Panc1 (cell line): ENCODE data around the gene SNX3. TPM values are rescaled to one million over a fixed set of nuclear protein-coding genes. Genes with fewer than 3 reads are reported as not detected.

Experiments
- ATAC-seq: fragments of 200-7000 bp; cut with Tn5 transposase; 2 replicates; pipeline ENCODE4 v1.9.1; 2020; ENCODE audit warnings: mild to moderate bottlenecking, moderate library complexity
- BruUV-seq: library from RNA; stranded (reverse); fragments of 400-500 nt; replicated peaks from 2 replicates; lab custom pipeline; 2021; lab: Mats Ljungman, UMichigan
- CTCF ChIA-PET: fragments of 300-600 bp; sonication (Branson Sonifier 250); formaldehyde crosslinking; loops from one replicate; lab custom pipeline; 2022; ENCODE audit warnings: antibody characterized with exemption; lab: Charles Lee
- POLR2A ChIA-PET: fragments of 300-600 bp; sonication (Branson Sonifier 250); formaldehyde crosslinking; loops from one replicate; lab custom pipeline; 2022; ENCODE audit warnings: antibody characterized with exemption; lab: Charles Lee
- DNase-seq: peaks from one replicate; pipeline ENCODE4 v3.0.0-alpha.2; 2010; ENCODE audit warnings: low read depth, low spot score
- H3K27ac ChIP-seq: 2 replicates; pipeline ENCODE4 v1.5.1; 2011; ENCODE audit warnings: mild to moderate bottlenecking, low read length, inconsistent platforms
- H3K27me3 ChIP-seq: fragments of 200-500 bp; sonication (Bioruptor generic); 2 replicates; pipeline ENCODE4 v1.6.0; 2014; ENCODE audit warnings: low read length, inconsistent platforms; ENCODE audit not compliant: control insufficient read depth, insufficient read depth
- H3K36me3 ChIP-seq: fragments of 200-500 bp; sonication (Bioruptor generic); 2 replicates; pipeline ENCODE4 v1.5.1; 2014; ENCODE audit warnings: inconsistent platforms, mild to moderate bottlenecking, low read length, moderate library complexity; ENCODE audit not compliant: control insufficient read depth, insufficient read depth
- H3K4me1 ChIP-seq: 2 replicates; pipeline ENCODE4 v1.5.1; 2011; ENCODE audit warnings: inconsistent platforms, mild to moderate bottlenecking, low read length, moderate library complexity; ENCODE audit not compliant: control insufficient read depth, insufficient read depth
- H3K4me3 ChIP-seq, 2 experiments: 2 replicates each; pipeline ENCODE4 v1.5.1; 2011 to 2012; ENCODE audit warnings: low read depth in 2 of 2, low read length in 2 of 2, mild to moderate bottlenecking in 2 of 2, inconsistent platforms in 1 of 2, moderate library complexity in 1 of 2
- H3K9me3 ChIP-seq: fragments of 200-500 bp; sonication (Bioruptor generic); 2 replicates; pipeline ENCODE4 v1.5.1; 2014; ENCODE audit warnings: low read depth, mild to moderate bottlenecking, inconsistent platforms, low read length, moderate library complexity; ENCODE audit not compliant: control insufficient read depth, insufficient read depth
- POLR2AphosphoS5 ChIP-seq: IDR thresholded peaks from 2 replicates; pipeline ENCODE4 v1.6.1; 2012; ENCODE audit warnings: mild to moderate bottlenecking, low read depth, low read length, moderate library complexity
- REST ChIP-seq, 2 experiments: IDR thresholded peaks; 2 replicates each; pipeline ENCODE4 v1.6.1; 2011 to 2012; ENCODE audit warnings: low read depth in 2 of 2, control low read depth in 1 of 2, low read length in 1 of 2, mild to moderate bottlenecking in 1 of 2, moderate library complexity in 1 of 2; ENCODE audit not compliant: insufficient read depth in 1 of 2
- SIN3A ChIP-seq: IDR thresholded peaks from 2 replicates; pipeline ENCODE4 v1.6.1; 2012; ENCODE audit warnings: low read depth, mild to moderate bottlenecking, low read length, moderate library complexity, borderline replicate concordance; ENCODE audit not compliant: insufficient read depth
- TCF7L2 ChIP-seq: IDR thresholded peaks from 2 replicates; pipeline ENCODE4 v1.6.1; 2011; ENCODE audit warnings: mild to moderate bottlenecking, low read depth, low read length, inconsistent platforms
- in situ Hi-C: cut with HindIII; loops from 2 replicates; pipeline ENCODE4 v1.10.0; 2016; ENCODE audit warnings: low sequenced_read_pairs, low pct_unique_long_range_greater_than_20kb
- intact Hi-C: fragments of 100-400 bp; cut with micrococcal nuclease; formaldehyde crosslinking; loops from one replicate; pipeline ENCODE4 v1.10.0; 2022; ENCODE audit not compliant: unreplicated experiment
- total RNA-seq: library from RNA; stranded (reverse); gene quantifications from one replicate; pipeline ENCODE4 v1.2.1, GENCODE V29; 2021; ENCODE audit not compliant: unreplicated experiment
- TF ChIP-seq, protein P1 (sequence below): fragments of 450-650 bp; IDR thresholded peaks from 2 replicates; pipeline ENCODE4 v1.5.1; 2017; ENCODE audit warnings: mild to moderate bottlenecking

Gene SNX3
- total RNA-seq, 1 experiment from 2014 or later = 223 TPM

DNA sequence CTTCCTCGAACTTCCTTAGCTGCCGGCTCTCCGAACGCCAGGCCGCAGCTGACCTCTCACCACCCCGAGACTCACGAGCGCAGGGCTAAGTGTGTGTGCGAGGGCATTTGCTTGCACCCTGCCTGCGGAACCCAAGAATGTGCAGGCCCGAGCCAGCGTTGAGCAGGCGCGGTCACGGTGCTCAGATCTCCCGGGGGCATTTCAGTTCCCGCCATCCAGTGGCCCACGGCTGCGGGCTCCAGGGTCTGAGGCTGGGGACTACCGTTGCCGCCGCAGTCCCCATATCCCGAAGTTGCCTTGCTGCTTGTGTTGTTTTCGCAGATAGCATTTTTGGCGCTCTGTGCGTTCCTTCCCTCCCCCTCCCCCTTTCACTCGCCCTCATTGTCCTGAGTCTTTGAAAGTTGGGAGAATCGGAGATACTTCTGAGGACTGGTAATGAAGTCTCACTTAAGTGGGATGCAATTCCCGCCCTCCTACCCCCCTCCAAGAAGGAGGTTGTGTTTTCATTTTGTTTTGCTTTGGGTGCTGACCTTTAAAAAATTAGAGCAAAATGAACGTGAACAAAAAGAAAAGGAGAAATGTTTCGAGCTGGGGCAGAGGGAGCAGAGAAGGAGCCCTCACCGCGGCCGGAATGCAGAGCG is 93.3 kb downstream of the SNX3 start:
- intact Hi-C loops = no loop called here
- no TSS peak for BruUV-seq
- Histone ChIP-seq H3K27ac (no peak overlapping the region), H3K36me3 (no peaks in the 10 kb centered on the region), H3K9me3 (no peaks in the 10 kb centered on the region), H3K4me1 (peaks cover 12% of the 10 kb centered on the region; the same call in 1 of the 2 replicates), H3K27me3 (peaks cover 32% of the 10 kb centered on the region), H3K4me3 (no peak overlapping the region)
- DNase-seq = no peak
- TF ChIP-seq REST (IDR thresholded peaks at IDR 0.05; ENCODE audit: insufficient read depth in 1 of 2, low read depth in 2 of 2, low read length in 1 of 2) (no peak), TCF7L2 (no peak), POLR2AphosphoS5 (no peak), SIN3A (no peak)
- TF ChIP-seq, protein P1, sequence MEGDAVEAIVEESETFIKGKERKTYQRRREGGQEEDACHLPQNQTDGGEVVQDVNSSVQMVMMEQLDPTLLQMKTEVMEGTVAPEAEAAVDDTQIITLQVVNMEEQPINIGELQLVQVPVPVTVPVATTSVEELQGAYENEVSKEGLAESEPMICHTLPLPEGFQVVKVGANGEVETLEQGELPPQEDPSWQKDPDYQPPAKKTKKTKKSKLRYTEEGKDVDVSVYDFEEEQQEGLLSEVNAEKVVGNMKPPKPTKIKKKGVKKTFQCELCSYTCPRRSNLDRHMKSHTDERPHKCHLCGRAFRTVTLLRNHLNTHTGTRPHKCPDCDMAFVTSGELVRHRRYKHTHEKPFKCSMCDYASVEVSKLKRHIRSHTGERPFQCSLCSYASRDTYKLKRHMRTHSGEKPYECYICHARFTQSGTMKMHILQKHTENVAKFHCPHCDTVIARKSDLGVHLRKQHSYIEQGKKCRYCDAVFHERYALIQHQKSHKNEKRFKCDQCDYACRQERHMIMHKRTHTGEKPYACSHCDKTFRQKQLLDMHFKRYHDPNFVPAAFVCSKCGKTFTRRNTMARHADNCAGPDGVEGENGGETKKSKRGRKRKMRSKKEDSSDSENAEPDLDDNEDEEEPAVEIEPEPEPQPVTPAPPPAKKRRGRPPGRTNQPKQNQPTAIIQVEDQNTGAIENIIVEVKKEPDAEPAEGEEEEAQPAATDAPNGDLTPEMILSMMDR = no peak
- ChIA-PET CTCF (no interaction called here), POLR2A (interaction anchor here (0.6 kb wide), 1 partner anchor 243 kb away, joined by 6 read pairs; no protein-coding TSS in a partner anchor)
- no peak for ATAC-seq
- in situ Hi-C loops = no loop called here

DNA sequence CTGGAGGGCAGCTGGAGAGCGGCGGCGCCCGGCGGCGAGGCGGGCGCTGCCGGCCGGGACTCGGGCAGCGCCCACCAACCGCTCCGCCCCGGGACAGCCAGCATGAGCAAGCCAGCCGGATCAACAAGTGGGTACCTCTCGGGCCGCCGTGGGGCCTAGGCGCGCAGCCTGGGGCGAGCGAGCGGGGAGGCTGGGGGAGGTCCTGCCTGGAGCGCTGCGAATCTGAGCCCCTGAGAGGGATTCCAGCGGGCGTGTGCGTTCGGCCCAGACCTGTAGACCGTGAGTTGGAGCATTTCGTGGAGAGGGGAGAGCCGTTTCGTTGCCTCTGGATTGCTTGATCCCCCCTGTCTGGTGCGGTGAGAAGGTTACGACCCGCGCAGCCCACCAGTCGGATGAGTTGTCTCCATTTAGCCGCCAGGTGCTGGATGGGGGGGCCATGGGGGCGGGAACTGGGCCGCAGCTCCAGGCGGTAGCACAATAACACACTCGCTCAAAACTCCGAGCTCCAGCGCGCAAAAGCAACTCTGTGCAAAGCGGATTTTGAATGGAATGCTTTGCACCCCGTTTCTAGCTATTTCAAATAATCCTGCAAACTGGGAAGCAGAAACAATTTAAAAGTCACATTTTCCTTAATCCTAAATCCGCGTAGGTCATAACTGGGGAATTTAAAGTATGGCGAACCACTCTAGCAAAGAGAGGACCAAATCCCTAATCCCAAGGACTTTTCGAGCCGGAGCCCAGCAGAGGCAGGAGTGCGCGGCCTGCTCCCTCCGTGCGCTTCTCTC is 94.0 kb downstream of the SNX3 start:
- no TSS peak for BruUV-seq
- intact Hi-C loops = no loop called here
- DNase-seq (no peak), ATAC-seq (no peak; the same call in 1 of the 2 replicates)
- TF ChIP-seq SIN3A (no peak), POLR2AphosphoS5 (no peak), REST (IDR thresholded peaks at IDR 0.05; ENCODE audit: insufficient read depth in 1 of 2, low read depth in 2 of 2, low read length in 1 of 2) (no peak), TCF7L2 (no peak)
- TF ChIP-seq, protein P1 = no peak
- no peaks in the 10 kb centered on the region for H3K36me3 ChIP-seq
- POLR2A ChIA-PET = interaction anchor here (0.6 kb wide), 1 partner anchor 243 kb away, joined by 6 read pairs; no protein-coding TSS in a partner anchor
- H3K4me1 ChIP-seq = peaks cover 12% of the 10 kb centered on the region; the same call in 1 of the 2 replicates
- no peak overlapping the region for H3K4me3 ChIP-seq
- CTCF ChIA-PET = no interaction called here
- H3K27ac ChIP-seq = no peak overlapping the region
- peaks cover 39% of the 10 kb centered on the region for H3K27me3 ChIP-seq
- H3K9me3 ChIP-seq = no peaks in the 10 kb centered on the region
- in situ Hi-C loops = no loop called here
